Mucosa of descending colon (tissue), 3 donors: ENCODE results near the gene PRRG1. TPM values are rescaled to one million over a fixed set of nuclear protein-coding genes. Genes with fewer than 3 reads are reported as not detected.

Experiments used
- ATAC-seq: fragments of 200-7000 bp; cut with Tn5 transposase; one replicate; pipeline ENCODE4 v1.9.1; 2020; ENCODE audit warnings: mild to moderate bottlenecking, moderate library complexity
- DNase-seq, 3 donors: peaks; one replicate each; pipeline ENCODE4 v3.0.0-alpha.2; 2020
- H3K36me3 ChIP-seq: fragments of 200-600 bp; one replicate; pipeline ENCODE4 v1.8.0; 2021; ENCODE audit warnings: low read depth, mild to moderate bottlenecking
- H3K4me1 ChIP-seq: fragments of 200-600 bp; one replicate; pipeline ENCODE4 v1.8.0; 2021; ENCODE audit warnings: low read depth, mild to moderate bottlenecking
- H3K4me3 ChIP-seq: fragments of 200-600 bp; one replicate; pipeline ENCODE4 v1.8.0; 2021; ENCODE audit warnings: mild to moderate bottlenecking
- H3K9me3 ChIP-seq: fragments of 200-600 bp; one replicate; pipeline ENCODE4 v1.8.0; 2021; ENCODE audit warnings: mild to moderate bottlenecking
- intact Hi-C, 2 donors: fragments of 100-400 bp; cut with DNase I in 1 of 2; cut with micrococcal nuclease in 1 of 2; formaldehyde crosslinking; loops; one replicate each; pipeline versions ENCODE4 v1.11.0 to v1.11.1; 2022; cut with DNase I, micrococcal nuclease
- total RNA-seq, 3 donors: library from RNA; stranded (reverse); fragmentation: NEBNext Ultra II Directional in 2 of 3; extraction: Animal tissue kit (Norgen Biotek cat#: 25700) in 2 of 3; gene quantifications; one replicate each; pipeline versions ENCODE4 v1.2.1 to v1.2.4, GENCODE V29; 2021 to 2023
- TF ChIP-seq, protein P1 (sequence below): fragments of 200-600 bp; IDR thresholded peaks from one replicate; pipeline ENCODE4 v1.8.0; 2022; ENCODE audit warnings: antibody characterized with exemption, mild to moderate bottlenecking
- donor health status: DM: no; HTN: no; CAD: no; lungs with moderate emphysema.
- donor health status: DM: no; HTN: no; CAD: no.
- donor health status: DM: no; HTN: yes; CAD: no.

PRRG1 gene
- total RNA-seq, 3 donors from 2014 or later: 11.1 to 12.0 (median 11.6) TPM

DNA sequence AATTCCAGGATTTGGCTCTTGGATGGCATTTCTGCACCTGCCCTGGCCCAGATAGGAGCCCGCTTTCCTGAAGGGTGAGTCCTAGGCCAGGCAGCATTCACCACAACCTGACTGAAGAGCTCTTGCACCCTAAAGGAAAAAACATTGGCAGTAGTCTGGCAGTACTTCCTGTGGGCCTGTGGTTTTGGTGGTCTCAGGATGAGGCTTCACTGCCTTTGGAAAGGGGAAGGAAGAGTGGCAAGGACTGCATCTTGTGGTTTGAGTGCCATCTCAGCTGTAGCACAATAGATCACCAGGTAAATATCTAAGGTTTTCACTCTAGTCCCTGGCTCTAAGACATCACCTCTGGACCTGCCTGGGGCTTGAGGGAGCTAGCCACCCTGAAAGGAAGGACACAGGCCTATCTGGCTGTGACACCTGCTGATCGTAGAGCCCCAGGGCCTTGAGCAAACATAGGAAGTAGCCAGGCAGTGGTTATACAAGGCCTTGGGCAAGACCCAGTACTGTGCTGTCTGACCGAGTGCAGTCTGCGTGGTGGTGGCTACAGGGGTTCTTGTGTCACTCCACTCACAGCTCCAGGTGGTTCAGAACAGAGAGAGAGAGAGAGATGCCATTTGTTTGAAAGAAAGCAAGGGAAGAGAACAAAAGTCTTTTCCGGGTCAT lies 28.5 kb upstream of the PRRG1 start:
- ATAC-seq: no peak
- TF ChIP-seq, protein P1, sequence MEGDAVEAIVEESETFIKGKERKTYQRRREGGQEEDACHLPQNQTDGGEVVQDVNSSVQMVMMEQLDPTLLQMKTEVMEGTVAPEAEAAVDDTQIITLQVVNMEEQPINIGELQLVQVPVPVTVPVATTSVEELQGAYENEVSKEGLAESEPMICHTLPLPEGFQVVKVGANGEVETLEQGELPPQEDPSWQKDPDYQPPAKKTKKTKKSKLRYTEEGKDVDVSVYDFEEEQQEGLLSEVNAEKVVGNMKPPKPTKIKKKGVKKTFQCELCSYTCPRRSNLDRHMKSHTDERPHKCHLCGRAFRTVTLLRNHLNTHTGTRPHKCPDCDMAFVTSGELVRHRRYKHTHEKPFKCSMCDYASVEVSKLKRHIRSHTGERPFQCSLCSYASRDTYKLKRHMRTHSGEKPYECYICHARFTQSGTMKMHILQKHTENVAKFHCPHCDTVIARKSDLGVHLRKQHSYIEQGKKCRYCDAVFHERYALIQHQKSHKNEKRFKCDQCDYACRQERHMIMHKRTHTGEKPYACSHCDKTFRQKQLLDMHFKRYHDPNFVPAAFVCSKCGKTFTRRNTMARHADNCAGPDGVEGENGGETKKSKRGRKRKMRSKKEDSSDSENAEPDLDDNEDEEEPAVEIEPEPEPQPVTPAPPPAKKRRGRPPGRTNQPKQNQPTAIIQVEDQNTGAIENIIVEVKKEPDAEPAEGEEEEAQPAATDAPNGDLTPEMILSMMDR: no peak
- intact Hi-C loops: no loop called here
- H3K4me1 ChIP-seq: no peaks in the 10 kb centered on the region
- H3K36me3 ChIP-seq: no peaks in the 10 kb centered on the region
- H3K4me3 ChIP-seq: no peak overlapping the region
- no peak for DNase-seq
- no peaks in the 10 kb centered on the region for H3K9me3 ChIP-seq

DNA sequence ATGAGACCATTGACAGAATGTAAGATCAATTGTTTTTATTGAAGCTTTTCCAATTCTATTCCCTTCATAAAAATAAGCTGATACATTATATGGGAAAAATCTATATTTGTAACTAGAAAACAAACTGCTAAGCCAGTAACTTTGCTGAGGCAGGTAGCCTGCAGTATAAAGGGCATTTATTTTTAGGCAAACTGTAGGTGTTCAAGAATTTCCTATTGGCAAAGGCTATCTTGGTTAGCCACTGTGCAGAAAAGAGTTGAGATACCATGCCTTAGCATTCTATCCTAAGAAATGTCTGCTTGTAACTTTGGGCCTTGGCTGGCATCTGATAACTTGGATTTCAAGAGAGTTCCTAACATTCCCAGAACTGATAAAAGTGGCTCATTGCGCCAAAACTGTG lies 18.5 kb upstream of the PRRG1 start:
- ATAC-seq (no peak), DNase-seq (no peak)
- no peak overlapping the region for H3K4me3 ChIP-seq
- intact Hi-C loops: no loop called here
- H3K9me3 ChIP-seq: no peaks in the 10 kb centered on the region
- no peaks in the 10 kb centered on the region for H3K36me3 ChIP-seq
- TF ChIP-seq, protein P1: no peak
- H3K4me1 ChIP-seq: no peaks in the 10 kb centered on the region

DNA sequence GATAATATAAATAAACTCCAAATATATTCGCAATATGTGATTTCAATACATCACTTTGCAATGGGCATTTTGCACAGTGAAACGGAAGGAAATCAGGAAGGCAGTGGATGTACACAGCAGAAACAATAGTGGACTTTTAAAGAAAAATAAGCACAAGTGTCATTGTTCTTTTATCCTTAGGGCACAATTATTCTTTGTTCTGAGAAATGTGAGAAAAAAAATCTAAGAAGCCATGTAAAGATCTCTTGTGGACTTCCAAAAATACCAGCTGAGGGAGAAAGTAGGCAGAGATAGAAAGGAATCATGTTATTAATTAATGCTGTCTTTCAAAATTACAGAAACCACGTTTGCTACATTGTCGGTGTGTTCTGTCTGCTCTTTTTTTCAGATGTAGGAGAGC lies 17.6 kb upstream of the PRRG1 start:
- no peak for ATAC-seq
- intact Hi-C loops: no loop called here
- no peaks in the 10 kb centered on the region for H3K36me3 ChIP-seq
- no peak overlapping the region for H3K4me3 ChIP-seq
- no peaks in the 10 kb centered on the region for H3K4me1 ChIP-seq
- no peaks in the 10 kb centered on the region for H3K9me3 ChIP-seq
- TF ChIP-seq, protein P1: no peak
- no peak for DNase-seq

DNA sequence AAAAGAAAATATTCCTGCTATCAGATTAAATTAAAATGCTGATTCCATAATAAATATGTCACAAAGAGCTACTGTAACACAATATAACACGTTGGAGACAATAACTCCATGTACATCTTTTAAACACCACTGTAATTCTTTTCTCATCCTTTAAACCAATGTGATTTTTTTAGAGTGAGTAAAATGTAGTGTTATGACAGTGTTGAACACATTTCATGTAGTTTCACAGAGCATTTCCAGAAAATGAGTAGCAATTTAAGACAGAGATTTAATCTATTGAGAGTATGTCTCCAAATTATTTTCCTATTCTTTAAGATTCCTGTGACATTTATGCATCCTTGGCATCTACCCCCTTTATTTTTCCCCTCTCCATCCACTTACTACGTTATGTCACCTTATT lies 17.1 kb upstream of the PRRG1 start:
- no peak for DNase-seq
- TF ChIP-seq, protein P1: no peak
- Histone ChIP-seq H3K4me3 (no peak overlapping the region), H3K9me3 (no peaks in the 10 kb centered on the region), H3K36me3 (no peaks in the 10 kb centered on the region), H3K4me1 (no peaks in the 10 kb centered on the region)
- intact Hi-C loops: no loop called here
- ATAC-seq: no peak

DNA sequence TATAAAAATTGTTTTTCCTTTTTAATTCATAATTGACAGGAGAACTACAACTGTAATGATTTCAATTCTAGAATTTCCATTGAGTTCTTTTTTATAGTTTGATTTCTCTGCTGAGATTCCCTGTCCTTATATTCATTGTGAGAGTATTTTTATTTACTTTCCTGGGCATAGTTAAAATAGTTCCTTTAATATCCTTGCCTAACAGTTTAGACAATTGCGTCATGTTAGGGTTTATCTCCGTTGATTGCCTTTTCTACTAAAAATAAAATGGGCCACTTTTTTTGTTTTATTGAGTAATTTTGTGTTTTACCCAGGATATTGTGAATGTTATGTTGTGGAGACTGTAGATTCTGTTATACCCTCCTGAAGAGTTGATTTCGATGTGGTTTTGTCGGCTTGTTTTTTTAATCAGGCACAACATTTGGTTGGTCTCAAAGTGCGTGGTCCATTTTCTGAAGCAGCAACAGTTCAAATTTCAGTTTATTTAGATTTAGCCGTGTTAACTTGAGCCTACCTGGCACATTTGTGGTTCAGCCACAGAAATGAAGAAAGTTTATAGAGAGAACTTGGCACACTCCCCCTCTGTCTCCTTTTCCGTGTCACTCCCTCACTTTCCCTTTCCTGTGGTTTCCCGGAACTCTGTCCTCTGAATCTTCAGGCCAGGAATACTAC lies 16.0 kb upstream of the PRRG1 start:
- DNase-seq (no peak), ATAC-seq (no peak)
- Histone ChIP-seq H3K9me3 (no peaks in the 10 kb centered on the region), H3K4me1 (no peaks in the 10 kb centered on the region), H3K4me3 (no peak overlapping the region), H3K36me3 (no peaks in the 10 kb centered on the region)
- TF ChIP-seq, protein P1: no peak
- intact Hi-C loops: no loop called here
